OCI-LY7 (cell line): ENCODE data around the gene RPS6KA3. TPM values are rescaled to one million over a fixed set of nuclear protein-coding genes. Genes with fewer than 3 reads are reported as not detected.

Experiments used
- BruUV-seq: library from RNA; stranded (reverse); fragments of 400-500 nt; replicated peaks from 2 replicates; lab custom pipeline; 2021; lab: Mats Ljungman, UMichigan
- CTCF ChIA-PET: fragments of 300-600 bp; sonication (Branson Sonifier 250); formaldehyde crosslinking; loops from one replicate; lab custom pipeline; 2022; ENCODE audit warnings: antibody characterized with exemption; ENCODE audit not compliant: unreplicated experiment; lab: Charles Lee
- POLR2A ChIA-PET: fragments of 300-600 bp; sonication (Branson Sonifier 250); formaldehyde crosslinking; loops from one replicate; lab custom pipeline; 2022; ENCODE audit warnings: antibody characterized with exemption; lab: Charles Lee
- DNase-seq: peaks from one replicate; pipeline ENCODE4 v3.0.0-alpha.2; 2015; ENCODE audit warnings: low spot score
- H2AFZ ChIP-seq: fragments of 200-600 bp; sonication (generic), shearing (Covaris generic); 2 replicates; pipeline ENCODE4 v1.6.1; 2014; ENCODE audit warnings: mild to moderate bottlenecking, antibody characterized with exemption, low read length, moderate library complexity
- H3K27ac ChIP-seq: fragments of 200-600 bp; sonication (generic); 2 replicates; pipeline ENCODE4 v1.5.1; 2014; ENCODE audit warnings: mixed run types, low read depth, mild to moderate bottlenecking, moderate library complexity, low read length, inconsistent platforms; ENCODE audit not compliant: poor library complexity, severe bottlenecking
- H3K36me3 ChIP-seq: fragments of 200-600 bp; sonication (generic); 2 replicates; pipeline ENCODE4 v1.6.1; 2014; ENCODE audit warnings: mild to moderate bottlenecking, antibody characterized with exemption, low read length, moderate library complexity, mixed read lengths; ENCODE audit not compliant: insufficient read depth
- H3K4me1 ChIP-seq: fragments of 200-600 bp; sonication (generic); 2 replicates; pipeline ENCODE4 v1.5.1; 2014; ENCODE audit warnings: mild to moderate bottlenecking, low read length; ENCODE audit not compliant: insufficient read depth, poor library complexity, severe bottlenecking
- H3K4me2 ChIP-seq: fragments of 200-600 bp; sonication (generic); 2 replicates; pipeline ENCODE4 v1.6.1; 2014; ENCODE audit warnings: mild to moderate bottlenecking, low read length
- H3K4me3 ChIP-seq: fragments of 200-600 bp; sonication (generic); 2 replicates; pipeline ENCODE4 v1.5.1; 2014; ENCODE audit warnings: mild to moderate bottlenecking, low read depth, low read length; ENCODE audit not compliant: poor library complexity, severe bottlenecking
- H3K79me2 ChIP-seq: fragments of 200-600 bp; sonication (generic); 2 replicates; pipeline ENCODE4 v1.6.1; 2016; ENCODE audit warnings: low read depth, mild to moderate bottlenecking, low read length, moderate library complexity, mixed read lengths; ENCODE audit not compliant: insufficient read depth
- H3K9me2 ChIP-seq: fragments of 200-600 bp; sonication (generic); 2 replicates; pipeline ENCODE4 v1.6.1; 2016; ENCODE audit warnings: mild to moderate bottlenecking, low read length, mixed read lengths; ENCODE audit not compliant: insufficient read depth
- H3K9me3 ChIP-seq: fragments of 200-600 bp; sonication (generic); 2 replicates; pipeline ENCODE4 v1.6.1; 2014; ENCODE audit warnings: mild to moderate bottlenecking, mixed run types, low read length, mixed read lengths
- H4K20me1 ChIP-seq: fragments of 200-600 bp; sonication (generic); 2 replicates; pipeline ENCODE4 v1.6.1; 2014; ENCODE audit warnings: mild to moderate bottlenecking, antibody characterized with exemption, low read length, moderate library complexity, mixed read lengths; ENCODE audit not compliant: insufficient read depth
- CTCF ChIP-seq: fragments of 200-600 bp; sonication (generic); conservative IDR thresholded peaks from 2 replicates; pipeline ENCODE4 v1.5.1; 2014; ENCODE audit warnings: mild to moderate bottlenecking, antibody characterized with exemption, low read length, moderate library complexity, mixed read lengths
- EZH2phosphoT487 ChIP-seq: fragments of 200-600 bp; sonication (generic); IDR thresholded peaks from 2 replicates; pipeline ENCODE4 v1.6.1; 2018; ENCODE audit warnings: low read depth, borderline replicate concordance, mild to moderate bottlenecking, mixed run types, antibody characterized with exemption, low read length, moderate library complexity, mixed read lengths
- intact Hi-C: fragments of 100-400 bp; cut with micrococcal nuclease; formaldehyde crosslinking; loops from one replicate; pipeline ENCODE4 v1.10.0; 2022; ENCODE audit not compliant: unreplicated experiment
- total RNA-seq, 2 experiments: library from RNA; depleted of rRNA in 1 of 2; stranded (reverse); fragments of >200 nt in 1 of 2; shearing (Covaris generic) in 1 of 2; gene quantifications; 2 replicates each; pipeline ENCODE4 v1.2.3, GENCODE V29; 2014 to 2022

Gene RPS6KA3
- total RNA-seq, 2 experiments from 2014 or later = 21.6 to 35.4 TPM

- TF ChIP-seq EZH2phosphoT487 = no peak
- TF ChIP-seq CTCF = no peak
- Histone ChIP-seq H3K9me3 (no peaks in the 10 kb centered on the region), H3K4me3 (no peak overlapping the region), H2AFZ (no peak overlapping the region), H3K79me2 (no peaks in the 10 kb centered on the region), H3K36me3 (no peaks in the 10 kb centered on the region), H4K20me1 (no peaks in the 10 kb centered on the region), H3K9me2 (no peaks in the 10 kb centered on the region), H3K27ac (no peak overlapping the region), H3K4me2 (no peak overlapping the region), H3K4me1 (no peaks in the 10 kb centered on the region)
- POLR2A ChIA-PET = no interaction called here
- DNase-seq = no peak
- BruUV-seq = no TSS peak
- intact Hi-C loops = no loop called here
- CTCF ChIA-PET = no interaction called here
Measured at GRCh38 chrX:20116087-20116576, 150.6 kb downstream of the RPS6KA3 start.

GRCh38 chrX:20112022-20112774, 154.5 kb downstream of the RPS6KA3 start:
- Histone ChIP-seq H3K4me1 (no peaks in the 10 kb centered on the region), H3K4me3 (no peak overlapping the region), H3K36me3 (no peaks in the 10 kb centered on the region), H3K79me2 (no peaks in the 10 kb centered on the region), H3K9me3 (no peaks in the 10 kb centered on the region), H2AFZ (no peak overlapping the region), H3K27ac (no peak overlapping the region), H3K9me2 (no peaks in the 10 kb centered on the region), H4K20me1 (no peaks in the 10 kb centered on the region), H3K4me2 (no peak overlapping the region)
- no peak for DNase-seq
- intact Hi-C loops = no loop called here
- TF ChIP-seq CTCF (no peak), EZH2phosphoT487 (no peak)
- ChIA-PET CTCF (no interaction called here), POLR2A (no interaction called here)
- no TSS peak for BruUV-seq

GRCh38 chrX:20111271-20111670, 155.4 kb downstream of the RPS6KA3 start:
- no peak for TF ChIP-seq CTCF
- TF ChIP-seq EZH2phosphoT487 = no peak
- ChIA-PET CTCF (no interaction called here), POLR2A (interaction anchor here (0.6 kb wide), 1 partner anchor 9 kb away, joined by 3 read pairs; no protein-coding TSS in a partner anchor)
- H3K36me3 ChIP-seq = no peaks in the 10 kb centered on the region
- no peaks in the 10 kb centered on the region for H3K9me3 ChIP-seq
- H3K27ac ChIP-seq = no peak overlapping the region
- H3K9me2 ChIP-seq = no peaks in the 10 kb centered on the region
- H4K20me1 ChIP-seq = no peaks in the 10 kb centered on the region
- H3K4me3 ChIP-seq = no peak overlapping the region
- H3K4me2 ChIP-seq = no peak overlapping the region
- DNase-seq = no peak
- intact Hi-C loops = no loop called here
- no peaks in the 10 kb centered on the region for H3K79me2 ChIP-seq
- H2AFZ ChIP-seq = no peak overlapping the region
- no peaks in the 10 kb centered on the region for H3K4me1 ChIP-seq
- no TSS peak for BruUV-seq
